SJCRH30 (cell line): ENCODE data around the gene ALX3. TPM values are rescaled to one million over a fixed set of nuclear protein-coding genes. Genes with fewer than 3 reads are reported as not detected.

Experiments used
- DNase-seq, 2 experiments: peaks; one replicate each; pipeline ENCODE4 v3.0.0-alpha.2; 2015 to 2020
- H3K27ac ChIP-seq: fragments of 250-450 bp; sonication (Bioruptor Pico); 2 replicates; pipeline ENCODE4 v1.5.1; 2020; ENCODE audit warnings: mild to moderate bottlenecking, moderate library complexity
- H3K27me3 ChIP-seq: fragments of 250-450 bp; sonication (Bioruptor Pico); 2 replicates; pipeline ENCODE4 v1.5.1; 2020; ENCODE audit warnings: mild to moderate bottlenecking, moderate library complexity
- H3K36me3 ChIP-seq: fragments of 250-450 bp; sonication (Bioruptor Pico); 2 replicates; pipeline ENCODE4 v1.5.1; 2020; ENCODE audit warnings: mild to moderate bottlenecking, moderate library complexity
- H3K4me1 ChIP-seq: fragments of 250-450 bp; sonication (Bioruptor Pico); 2 replicates; pipeline ENCODE4 v1.5.1; 2020; ENCODE audit warnings: mild to moderate bottlenecking, moderate library complexity
- H3K4me3 ChIP-seq: fragments of 250-450 bp; sonication (Bioruptor Pico); 2 replicates; pipeline ENCODE4 v1.5.1; 2020; ENCODE audit warnings: mild to moderate bottlenecking, moderate library complexity
- H3K9me3 ChIP-seq: fragments of 250-450 bp; sonication (Bioruptor Pico); replicated peaks from 2 replicates; pipeline ENCODE4 v1.5.1; 2020; ENCODE audit warnings: mild to moderate bottlenecking, moderate library complexity
- total RNA-seq: library from RNA; depleted of rRNA; stranded (reverse); fragments of >200 nt; shearing (Covaris generic); gene quantifications from 2 replicates; pipeline ENCODE4 v1.2.3, GENCODE V29; 2014

The ALX3 gene
- total RNA-seq, 1 experiment from 2014 or later, result not detected

DNA sequence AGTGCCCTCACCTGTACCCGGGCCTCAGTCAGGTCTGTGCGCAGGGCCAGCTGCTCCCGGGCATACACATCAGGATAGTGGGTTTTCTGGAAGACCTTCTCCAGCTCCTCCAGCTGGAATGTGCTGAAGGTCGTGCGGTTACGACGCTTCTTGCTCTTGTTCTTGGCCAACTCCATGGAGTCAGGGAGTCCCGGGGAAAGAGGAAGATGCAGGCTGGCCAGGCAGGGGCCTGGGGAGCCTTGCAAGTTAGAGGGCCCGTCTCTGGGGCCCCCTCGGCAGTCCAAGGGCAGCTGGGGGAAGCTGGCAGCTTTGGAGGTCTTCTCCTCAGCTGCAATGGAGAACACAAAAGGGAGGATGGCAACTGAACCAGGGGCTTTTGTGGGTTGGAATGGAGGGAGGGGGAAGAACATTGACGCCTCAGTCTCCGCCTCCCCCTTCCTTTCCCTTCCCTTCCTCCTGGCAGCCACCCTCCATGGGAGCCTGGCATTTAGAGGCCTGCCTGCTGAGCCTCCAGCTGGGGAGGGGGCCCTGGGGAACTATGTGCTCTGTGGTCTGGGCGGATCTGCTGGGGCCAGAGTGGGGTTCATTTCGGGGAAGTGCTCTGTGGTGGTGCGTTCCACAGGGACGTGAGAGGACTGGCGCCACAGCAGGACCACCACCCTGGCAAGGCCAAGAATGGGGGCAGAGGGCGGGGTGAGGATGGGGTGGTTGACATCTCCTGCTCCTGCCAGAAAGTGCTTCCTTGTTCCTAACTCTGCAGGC lies 5.7 kb downstream of the ALX3 start:
- no peaks in the 10 kb centered on the region for H3K27me3 ChIP-seq
- H3K36me3 ChIP-seq, result no peaks in the 10 kb centered on the region
- no peaks in the 10 kb centered on the region for H3K4me1 ChIP-seq

DNA sequence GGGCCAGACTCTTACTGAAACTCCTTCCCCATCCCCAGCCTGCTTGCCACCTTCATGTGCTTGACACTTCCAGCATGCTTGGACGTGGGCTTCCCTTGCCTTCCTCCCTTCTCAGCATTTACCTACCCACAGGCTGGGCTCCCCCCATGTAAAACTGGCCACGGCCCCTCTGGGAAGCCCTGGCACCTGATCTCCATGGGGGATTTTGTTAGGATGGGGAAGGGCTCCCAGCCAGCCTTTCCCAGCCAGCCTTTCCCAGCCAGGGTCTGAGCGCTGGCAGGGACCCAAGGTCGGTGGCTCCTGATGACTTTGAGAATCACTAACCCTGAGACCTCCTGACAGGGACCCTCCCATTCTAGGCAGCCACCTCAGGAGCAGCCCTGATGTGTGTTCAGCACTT lies 6.7 kb downstream of the ALX3 start:
- Histone ChIP-seq H3K27ac (no peak overlapping the region), H3K4me1 (no peaks in the 10 kb centered on the region)
- DNase-seq, result no peak

More for the DNA sequence above, 5.7 kb downstream of the ALX3 start:
- H3K4me3 ChIP-seq, result no peak overlapping the region
- DNase-seq, result no peak
- H3K9me3 ChIP-seq, result no peaks in the 10 kb centered on the region
- H3K27ac ChIP-seq, result no peak overlapping the region

DNA sequence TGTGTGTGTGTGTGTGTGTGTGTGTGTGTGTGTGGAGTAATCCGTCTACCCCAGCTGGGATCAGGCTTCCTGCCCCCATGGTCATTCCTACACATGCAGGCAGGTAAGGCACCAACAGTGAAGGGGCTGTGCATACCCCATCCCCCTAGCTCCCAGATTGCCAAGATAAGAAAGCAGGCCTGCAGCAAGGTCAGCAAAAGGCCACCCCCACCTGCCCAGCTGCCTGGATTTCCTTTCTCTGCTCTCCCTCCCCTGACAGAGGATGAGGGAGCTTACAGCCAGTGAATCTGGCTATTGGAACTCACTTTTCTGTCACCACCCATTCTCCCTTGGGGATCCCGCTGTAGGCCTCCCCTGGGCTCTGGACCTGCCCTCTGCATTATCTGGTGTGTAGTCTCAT lies 7.9 kb downstream of the ALX3 start:
- no peak for DNase-seq
- no peaks in the 10 kb centered on the region for H3K4me1 ChIP-seq
- no peak overlapping the region for H3K4me3 ChIP-seq
- no peaks in the 10 kb centered on the region for H3K9me3 ChIP-seq
- no peak overlapping the region for H3K27ac ChIP-seq
- H3K27me3 ChIP-seq, result no peaks in the 10 kb centered on the region
- H3K36me3 ChIP-seq, result 0 out of 2 replicates have a peak, but pooled peaks cover 3% of the 10 kb centered on the region

More for the DNA sequence above, 6.7 kb downstream of the ALX3 start:
- H3K9me3 ChIP-seq, result no peaks in the 10 kb centered on the region
- no peak overlapping the region for H3K4me3 ChIP-seq
- 0 out of 2 replicates have a peak, but pooled peaks cover under 1% of the 10 kb centered on the region for H3K36me3 ChIP-seq
- no peaks in the 10 kb centered on the region for H3K27me3 ChIP-seq

DNA sequence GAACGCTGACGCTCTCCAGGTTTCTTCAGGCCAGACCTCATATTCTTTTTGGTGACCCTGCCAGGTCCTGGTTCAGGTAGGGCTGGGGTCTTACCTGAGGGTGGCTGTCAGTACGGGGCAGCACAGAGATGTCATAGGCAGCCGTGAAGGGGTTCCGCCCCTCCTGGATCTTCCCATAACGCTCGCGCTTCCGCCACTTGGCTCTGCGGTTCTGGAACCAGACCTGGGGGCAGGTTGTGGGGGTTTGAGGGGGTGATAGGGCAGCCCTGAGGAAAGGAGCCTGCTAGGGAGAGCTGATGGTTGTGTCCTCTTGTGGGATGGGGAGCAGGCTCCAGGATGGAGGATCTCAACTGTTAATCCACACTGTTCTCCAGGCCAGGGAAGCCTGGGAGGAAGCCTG lies 9.1 kb downstream of the ALX3 start:
- Histone ChIP-seq H3K27me3 (no peaks in the 10 kb centered on the region), H3K27ac (no peak overlapping the region), H3K9me3 (no peaks in the 10 kb centered on the region), H3K4me1 (no peaks in the 10 kb centered on the region), H3K4me3 (no peak overlapping the region), H3K36me3 (peaks cover 7% of the 10 kb centered on the region)
- no peak for DNase-seq

DNA sequence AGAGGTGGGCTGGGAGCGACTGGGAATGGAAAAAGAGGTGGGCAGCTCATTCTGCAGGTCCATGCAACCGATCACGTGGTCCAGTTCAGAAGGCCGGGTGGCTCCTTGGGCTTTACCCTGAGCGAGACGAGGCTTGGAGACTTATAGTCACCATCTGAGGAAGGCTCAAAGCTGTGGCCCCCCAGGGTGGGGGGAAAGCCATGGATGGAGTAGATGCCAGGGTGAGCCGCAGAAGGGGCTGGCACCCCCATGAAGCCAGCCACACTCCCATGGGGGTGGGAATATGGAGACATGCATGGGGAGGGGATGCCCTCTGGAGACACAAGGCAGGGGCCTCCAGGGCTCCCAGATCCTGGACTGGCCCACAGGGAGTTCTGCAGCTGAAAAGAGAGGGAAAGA lies 9.8 kb downstream of the ALX3 start:
- no peak overlapping the region for H3K27ac ChIP-seq
- H3K9me3 ChIP-seq, result no peaks in the 10 kb centered on the region
- no peaks in the 10 kb centered on the region for H3K27me3 ChIP-seq
- H3K4me3 ChIP-seq, result no peak overlapping the region
- H3K36me3 ChIP-seq, result peaks cover 14% of the 10 kb centered on the region
- no peak for DNase-seq
- H3K4me1 ChIP-seq, result no peaks in the 10 kb centered on the region

DNA sequence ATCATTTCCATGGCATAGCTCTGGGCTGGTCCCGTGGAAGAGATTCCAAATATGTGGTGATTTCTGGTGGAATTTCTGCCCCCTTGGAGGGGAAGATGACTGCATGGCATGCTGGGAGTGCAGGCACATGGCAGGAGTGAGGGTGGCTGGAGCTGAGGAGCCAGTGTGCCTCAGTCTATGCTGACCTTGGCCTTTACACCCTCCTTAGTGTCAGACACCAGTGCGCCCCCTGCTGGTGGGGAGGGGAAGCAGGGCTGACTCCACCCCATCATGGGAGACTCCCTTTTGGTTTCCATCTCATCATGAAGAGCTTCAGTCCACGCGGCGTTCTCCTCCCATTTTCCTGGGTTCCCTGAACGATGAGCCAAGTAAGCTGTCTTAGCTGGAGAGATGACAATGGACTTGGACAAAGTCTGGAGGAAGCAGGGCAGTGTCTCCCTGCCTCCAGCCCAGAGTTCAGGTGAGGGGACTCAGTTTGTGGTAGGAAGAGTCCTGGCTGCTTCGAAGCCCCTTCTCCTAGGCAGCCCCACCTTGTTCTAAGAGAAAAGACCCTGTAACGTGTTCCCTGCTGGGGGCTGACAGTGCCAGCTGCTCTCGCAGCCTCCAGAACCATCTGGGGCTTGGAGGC lies 10.3 kb downstream of the ALX3 start:
- H3K27me3 ChIP-seq, result no peaks in the 10 kb centered on the region
- DNase-seq, result peak; percentile 47 to 55
- H3K4me3 ChIP-seq, result no peak overlapping the region
- H3K27ac ChIP-seq, result no peak overlapping the region
- peaks cover 19% of the 10 kb centered on the region for H3K36me3 ChIP-seq
- no peaks in the 10 kb centered on the region for H3K4me1 ChIP-seq
- no peaks in the 10 kb centered on the region for H3K9me3 ChIP-seq

DNA sequence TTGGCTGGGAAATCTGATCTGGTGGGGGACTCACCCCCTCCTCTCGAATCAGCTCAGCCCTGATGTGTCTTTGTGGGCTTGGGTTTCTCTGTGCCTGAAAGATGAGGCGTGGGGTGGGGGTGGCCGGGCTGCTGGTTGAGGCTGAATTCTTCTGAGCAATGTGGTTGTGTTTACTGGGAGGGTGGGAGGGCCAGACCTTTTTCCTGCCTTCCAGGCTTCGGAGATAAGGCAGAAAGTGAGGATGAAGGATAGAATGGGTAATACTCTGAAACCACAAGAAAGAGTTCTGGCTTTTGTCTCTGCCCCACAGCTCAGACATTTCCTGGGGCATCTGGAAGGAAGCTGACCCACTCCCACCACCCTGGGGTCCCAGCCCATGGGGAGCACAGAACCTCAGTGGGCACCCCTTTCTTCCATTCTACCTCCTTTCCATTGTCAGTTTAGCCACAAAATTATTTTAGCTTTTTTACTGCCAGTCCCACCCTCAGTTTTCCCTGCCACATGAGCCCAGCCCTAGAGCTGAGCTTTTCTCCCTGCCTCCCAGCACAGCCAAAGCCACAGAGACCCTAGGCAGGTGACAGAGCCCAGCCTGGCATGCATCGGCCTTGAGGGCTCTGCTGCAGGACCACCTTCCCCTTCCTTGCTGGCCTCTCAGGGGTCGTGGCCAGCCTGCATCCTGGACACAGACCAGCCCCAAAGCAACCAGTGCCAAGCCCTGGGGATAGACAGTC lies 11.2 kb downstream of the ALX3 start:
- no peaks in the 10 kb centered on the region for H3K27me3 ChIP-seq
- H3K27ac ChIP-seq, result no peak overlapping the region
- no peak overlapping the region for H3K4me3 ChIP-seq
- H3K36me3 ChIP-seq, result peaks cover 27% of the 10 kb centered on the region
- no peak for DNase-seq
- no peaks in the 10 kb centered on the region for H3K4me1 ChIP-seq
- H3K9me3 ChIP-seq, result no peaks in the 10 kb centered on the region

DNA sequence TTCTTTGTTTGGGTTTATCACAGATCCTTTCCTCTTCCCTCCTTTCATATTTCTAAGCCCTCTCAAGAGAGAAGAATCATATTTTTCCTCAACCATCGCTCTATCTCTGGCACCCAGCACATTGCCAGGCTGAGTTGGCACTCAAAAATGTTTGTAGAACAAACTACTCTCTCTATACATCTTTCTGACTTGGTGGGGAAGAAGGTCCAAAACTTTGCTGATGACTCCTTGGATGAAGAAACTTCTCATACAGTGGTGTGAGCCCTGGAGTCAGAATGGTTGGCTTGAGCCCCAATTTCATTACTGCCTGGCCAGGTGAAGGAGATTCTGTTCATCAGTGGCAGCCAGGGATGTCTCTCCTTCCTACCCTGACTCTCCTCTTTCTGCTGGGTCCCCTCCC lies 11.9 kb downstream of the ALX3 start:
- no peaks in the 10 kb centered on the region for H3K4me1 ChIP-seq
- no peak overlapping the region for H3K27ac ChIP-seq
- no peaks in the 10 kb centered on the region for H3K27me3 ChIP-seq
- H3K9me3 ChIP-seq, result no peaks in the 10 kb centered on the region
- H3K36me3 ChIP-seq, result peaks cover 34% of the 10 kb centered on the region
- no peak for DNase-seq
- no peak overlapping the region for H3K4me3 ChIP-seq

DNA sequence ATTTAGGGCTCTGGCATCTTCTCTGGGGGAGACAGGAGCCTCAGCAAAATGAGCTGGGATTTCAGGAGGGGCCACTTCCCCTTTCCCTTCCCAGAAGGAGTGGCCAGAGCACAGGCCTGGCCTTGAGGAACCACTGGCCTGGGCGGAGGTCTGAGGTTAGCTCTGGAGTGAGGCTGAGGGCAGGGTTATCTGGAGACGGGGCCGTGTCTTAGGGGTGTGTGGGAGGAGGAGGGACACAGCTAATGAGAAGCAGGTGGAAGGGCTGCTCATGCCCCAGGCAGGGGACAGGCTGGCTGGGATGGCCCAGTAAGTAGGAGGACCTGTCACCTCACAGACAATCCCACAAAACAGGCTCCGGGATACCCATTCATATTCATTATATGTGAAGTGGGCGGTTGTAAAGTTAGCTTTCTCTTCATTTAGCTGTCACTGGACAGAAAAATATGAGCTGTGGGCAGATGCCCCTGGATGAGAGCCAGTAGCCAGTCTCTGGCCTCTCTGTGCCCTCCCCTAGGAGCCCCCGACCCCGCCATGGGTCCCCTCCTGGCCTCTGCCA lies 12.4 kb downstream of the ALX3 start:
- H3K9me3 ChIP-seq, result no peaks in the 10 kb centered on the region
- H3K36me3 ChIP-seq, result peaks cover 39% of the 10 kb centered on the region
- H3K27me3 ChIP-seq, result no peaks in the 10 kb centered on the region
- no peak overlapping the region for H3K4me3 ChIP-seq
- no peak overlapping the region for H3K27ac ChIP-seq
- DNase-seq, result no peak
- no peaks in the 10 kb centered on the region for H3K4me1 ChIP-seq

DNA sequence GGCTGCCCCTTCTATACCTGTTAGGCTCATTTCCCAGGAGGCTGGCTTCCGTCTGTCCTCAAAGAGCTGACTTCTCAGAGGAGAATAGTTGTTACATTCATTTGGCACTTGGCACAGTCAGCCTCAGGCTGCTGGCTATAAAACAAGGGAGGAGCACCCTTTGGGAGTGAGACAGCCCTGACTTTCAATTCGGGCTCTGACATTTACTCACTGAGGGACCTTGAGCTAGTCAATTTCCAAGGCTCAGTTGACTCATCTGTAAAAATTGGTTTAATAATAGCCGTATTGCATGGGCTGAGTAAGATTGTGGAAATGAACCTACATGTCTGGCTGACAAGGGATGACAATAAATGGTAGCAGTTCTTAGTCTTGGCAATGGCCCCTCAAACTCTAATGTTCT lies 13.7 kb downstream of the ALX3 start:
- H3K4me1 ChIP-seq, result no peaks in the 10 kb centered on the region

DNA sequence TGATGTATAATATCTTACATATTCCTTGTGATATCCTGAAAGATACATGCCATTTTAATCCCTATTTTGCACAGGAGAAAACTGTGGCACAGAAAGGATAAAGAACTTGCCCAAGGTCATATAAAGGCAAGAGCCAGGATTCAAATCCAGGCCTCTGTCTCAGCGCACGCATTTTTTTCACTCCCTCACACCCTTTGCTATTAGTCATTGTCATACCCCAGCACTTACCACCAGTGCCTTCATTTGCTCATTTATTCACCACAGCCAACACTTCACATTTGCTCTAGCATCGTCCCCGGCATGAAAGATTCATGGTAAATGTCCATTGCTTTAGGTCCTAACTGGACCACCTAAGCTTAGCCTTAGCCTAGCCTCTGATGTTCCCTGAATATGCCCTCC lies 14.2 kb downstream of the ALX3 start:
- Histone ChIP-seq H3K4me3 (no peak overlapping the region), H3K9me3 (no peaks in the 10 kb centered on the region), H3K27me3 (no peaks in the 10 kb centered on the region), H3K27ac (no peak overlapping the region), H3K36me3 (peaks cover 54% of the 10 kb centered on the region), H3K4me1 (no peaks in the 10 kb centered on the region)
- DNase-seq, result no peak

More for the DNA sequence above, 13.7 kb downstream of the ALX3 start:
- H3K9me3 ChIP-seq, result no peaks in the 10 kb centered on the region
- no peak for DNase-seq
- peaks cover 49% of the 10 kb centered on the region for H3K36me3 ChIP-seq
- no peak overlapping the region for H3K4me3 ChIP-seq
- H3K27me3 ChIP-seq, result no peaks in the 10 kb centered on the region
- no peak overlapping the region for H3K27ac ChIP-seq

DNA sequence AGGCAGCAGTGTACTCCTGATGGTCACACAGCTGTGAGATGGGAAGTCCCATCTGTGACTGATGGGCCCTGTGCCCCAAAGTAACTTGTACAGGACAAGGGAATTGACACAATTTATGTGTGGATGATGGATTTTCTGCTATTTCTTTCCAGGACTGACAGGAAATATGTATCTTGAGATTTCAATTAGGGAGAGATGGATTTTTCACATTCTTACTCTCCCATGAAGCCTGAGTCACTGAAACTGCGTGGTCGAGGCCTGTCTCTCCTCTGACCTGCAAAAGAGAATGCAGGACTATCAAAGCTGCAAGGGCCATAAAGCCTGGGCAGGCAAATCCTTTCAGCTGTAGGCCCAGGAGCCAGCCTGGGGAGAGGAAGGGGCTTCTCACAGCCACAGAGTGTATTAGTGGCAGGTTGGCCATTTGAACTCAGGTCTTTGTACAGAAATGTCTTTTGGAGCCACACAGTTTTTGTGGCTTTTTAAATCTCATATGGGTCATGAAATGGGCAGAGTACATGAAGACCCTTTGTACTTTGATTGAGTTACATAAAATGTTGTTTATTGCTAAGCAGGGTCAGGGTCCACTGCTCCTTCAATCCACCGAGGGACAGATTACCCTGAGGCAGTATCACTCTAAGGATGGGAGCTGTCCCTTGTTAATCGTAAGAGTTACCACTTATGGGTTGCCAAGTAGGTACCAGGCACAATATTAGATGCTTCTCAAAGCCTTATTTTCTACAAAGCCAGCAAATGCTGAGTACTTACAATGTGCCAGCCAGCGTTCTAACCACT lies 14.8 kb downstream of the ALX3 start:
- H3K4me3 ChIP-seq, result no peak overlapping the region
- no peaks in the 10 kb centered on the region for H3K9me3 ChIP-seq
- H3K27me3 ChIP-seq, result no peaks in the 10 kb centered on the region
- no peak for DNase-seq
- H3K27ac ChIP-seq, result no peak overlapping the region
- H3K4me1 ChIP-seq, result no peaks in the 10 kb centered on the region
- H3K36me3 ChIP-seq, result peaks cover 54% of the 10 kb centered on the region

DNA sequence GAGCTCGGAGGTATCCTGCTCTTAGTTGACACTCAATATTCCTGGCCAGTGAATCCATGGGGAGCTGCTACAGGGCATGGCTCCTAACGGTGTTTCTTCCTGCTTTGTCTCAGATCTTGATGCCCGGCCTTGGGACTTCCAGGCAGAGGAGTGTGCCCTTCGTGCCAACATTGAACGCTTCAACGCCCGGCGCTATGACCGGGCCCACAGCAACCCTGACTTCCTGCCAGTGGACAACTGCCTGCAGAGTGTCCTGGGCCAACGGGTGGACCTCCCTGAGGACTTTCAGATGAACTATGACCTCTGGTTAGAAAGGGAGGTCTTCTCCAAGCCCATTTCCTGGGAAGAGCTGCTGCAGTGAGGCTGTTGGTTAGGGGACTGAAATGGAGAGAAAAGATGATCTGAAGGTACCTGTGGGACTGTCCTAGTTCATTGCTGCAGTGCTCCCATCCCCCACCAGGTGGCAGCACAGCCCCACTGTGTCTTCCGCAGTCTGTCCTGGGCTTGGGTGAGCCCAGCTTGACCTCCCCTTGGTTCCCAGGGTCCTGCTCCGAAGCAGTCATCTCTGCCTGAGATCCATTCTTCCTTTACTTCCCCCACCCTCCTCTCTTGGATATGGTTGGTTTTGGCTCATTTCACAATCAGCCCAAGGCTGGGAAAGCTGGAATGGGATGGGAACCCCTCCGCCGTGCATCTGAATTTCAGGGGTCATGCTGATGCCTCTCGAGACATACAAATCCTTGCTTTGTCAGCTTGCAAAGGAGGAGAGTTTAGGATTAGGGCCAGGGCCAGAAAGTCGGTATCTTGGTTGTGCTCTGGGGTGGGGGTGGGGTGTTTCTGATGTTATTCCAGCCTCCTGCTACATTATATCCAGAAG lies 16.7 kb downstream of the ALX3 start:
- Histone ChIP-seq H3K36me3 (peaks cover 60% of the 10 kb centered on the region), H3K27ac (no peak overlapping the region), H3K4me3 (no peak overlapping the region), H3K9me3 (no peaks in the 10 kb centered on the region), H3K27me3 (no peaks in the 10 kb centered on the region), H3K4me1 (no peaks in the 10 kb centered on the region)
- peak; percentile 43 to 69 for DNase-seq

DNA sequence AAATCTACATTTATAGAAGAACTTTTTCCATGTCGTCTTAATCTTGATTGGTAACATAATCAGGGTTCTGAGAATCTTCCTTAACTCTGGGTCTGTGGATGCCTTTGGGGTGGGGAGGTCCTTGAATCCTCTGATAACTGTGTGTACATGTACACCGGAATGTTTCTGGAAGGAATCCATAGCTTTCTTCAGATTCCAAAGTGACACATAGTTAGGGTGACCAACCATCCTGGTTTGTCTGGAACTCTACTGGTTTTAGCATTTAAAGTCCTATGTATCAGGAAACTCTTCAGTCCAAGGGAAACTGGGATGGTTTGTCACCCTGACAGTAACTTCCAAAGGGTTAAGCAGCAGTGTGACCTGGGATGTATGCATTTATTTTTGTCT lies 19.2 kb downstream of the ALX3 start:
- Histone ChIP-seq H3K27me3 (no peaks in the 10 kb centered on the region), H3K4me3 (no peak overlapping the region), H3K36me3 (peaks cover 72% of the 10 kb centered on the region), H3K27ac (no peak overlapping the region), H3K9me3 (no peaks in the 10 kb centered on the region), H3K4me1 (no peaks in the 10 kb centered on the region)
- DNase-seq, result no peak
